BJ (cell line): Measurements from ENCODE around the gene GPN2. TPM values are rescaled to one million over a fixed set of nuclear protein-coding genes. Genes with fewer than 3 reads are reported as not detected.
A peak's percentile ranks its signal among the peaks of the same experiment; 100 is the strongest.
"Not testable (repeated sequence)": the region's sequence is repeated elsewhere in the genome, so short reads cannot be mapped to it uniquely, and the experiment has no call there.

Experiments used
- CTCF ChIA-PET: fragments of 350-600 bp; formaldehyde crosslinking; extraction: SDS; loops from one replicate; lab custom pipeline; 2021; ENCODE audit warnings: antibody characterized with exemption, inconsistent platforms; lab: Yijun Ruan, JAX
- POLR2A ChIA-PET: fragments of 300-600 bp; sonication (Branson Sonifier 250); formaldehyde crosslinking; extraction: SDS; loops from one replicate; lab custom pipeline; 2021; ENCODE audit warnings: antibody characterized with exemption; lab: Charles Lee
- DNase-seq: peaks from one replicate; pipeline ENCODE4 v3.0.0-alpha.2; 2011; ENCODE audit warnings: low read depth
- H3K27me3 ChIP-seq: 2 replicates; pipeline ENCODE4 v1.6.0; 2011; ENCODE audit warnings: low read length; ENCODE audit not compliant: control insufficient read depth, insufficient read depth
- H3K36me3 ChIP-seq: 2 replicates; pipeline ENCODE4 v1.5.1; 2011; ENCODE audit warnings: low read length; ENCODE audit not compliant: control insufficient read depth, insufficient read depth
- H3K4me3 ChIP-seq: 2 replicates; pipeline ENCODE4 v1.5.1; 2011; ENCODE audit warnings: low read depth, mild to moderate bottlenecking, control low read depth, low read length
- polyA plus RNA-seq: library from polyadenylated mRNA; depleted of rRNA; stranded (reverse); fragments of >200 nt; gene quantifications from 2 replicates; pipeline ENCODE4 v1.2.3, GENCODE V29; 2011
- TF ChIP-seq, protein P1 (sequence below): IDR thresholded peaks from 2 replicates; pipeline ENCODE4 v1.5.1; 2011; ENCODE audit warnings: low read depth, mild to moderate bottlenecking, control low read depth, inconsistent platforms, low read length, moderate library complexity; ENCODE audit not compliant: insufficient read depth

Gene GPN2
- polyA plus RNA-seq, 1 experiment: 44.9 TPM

GRCh38 chr1:26852701-26853100 is 37.4 kb downstream of the GPN2 start:
- Histone ChIP-seq H3K4me3 (no peak overlapping the region), H3K36me3 (peaks cover 35% of the 10 kb centered on the region), H3K27me3 (no peaks in the 10 kb centered on the region)
- DNase-seq: no peak
- CTCF ChIA-PET: no interaction called here
- TF ChIP-seq, protein P1, sequence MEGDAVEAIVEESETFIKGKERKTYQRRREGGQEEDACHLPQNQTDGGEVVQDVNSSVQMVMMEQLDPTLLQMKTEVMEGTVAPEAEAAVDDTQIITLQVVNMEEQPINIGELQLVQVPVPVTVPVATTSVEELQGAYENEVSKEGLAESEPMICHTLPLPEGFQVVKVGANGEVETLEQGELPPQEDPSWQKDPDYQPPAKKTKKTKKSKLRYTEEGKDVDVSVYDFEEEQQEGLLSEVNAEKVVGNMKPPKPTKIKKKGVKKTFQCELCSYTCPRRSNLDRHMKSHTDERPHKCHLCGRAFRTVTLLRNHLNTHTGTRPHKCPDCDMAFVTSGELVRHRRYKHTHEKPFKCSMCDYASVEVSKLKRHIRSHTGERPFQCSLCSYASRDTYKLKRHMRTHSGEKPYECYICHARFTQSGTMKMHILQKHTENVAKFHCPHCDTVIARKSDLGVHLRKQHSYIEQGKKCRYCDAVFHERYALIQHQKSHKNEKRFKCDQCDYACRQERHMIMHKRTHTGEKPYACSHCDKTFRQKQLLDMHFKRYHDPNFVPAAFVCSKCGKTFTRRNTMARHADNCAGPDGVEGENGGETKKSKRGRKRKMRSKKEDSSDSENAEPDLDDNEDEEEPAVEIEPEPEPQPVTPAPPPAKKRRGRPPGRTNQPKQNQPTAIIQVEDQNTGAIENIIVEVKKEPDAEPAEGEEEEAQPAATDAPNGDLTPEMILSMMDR: no peak
- POLR2A ChIA-PET: no interaction called here

DNA sequence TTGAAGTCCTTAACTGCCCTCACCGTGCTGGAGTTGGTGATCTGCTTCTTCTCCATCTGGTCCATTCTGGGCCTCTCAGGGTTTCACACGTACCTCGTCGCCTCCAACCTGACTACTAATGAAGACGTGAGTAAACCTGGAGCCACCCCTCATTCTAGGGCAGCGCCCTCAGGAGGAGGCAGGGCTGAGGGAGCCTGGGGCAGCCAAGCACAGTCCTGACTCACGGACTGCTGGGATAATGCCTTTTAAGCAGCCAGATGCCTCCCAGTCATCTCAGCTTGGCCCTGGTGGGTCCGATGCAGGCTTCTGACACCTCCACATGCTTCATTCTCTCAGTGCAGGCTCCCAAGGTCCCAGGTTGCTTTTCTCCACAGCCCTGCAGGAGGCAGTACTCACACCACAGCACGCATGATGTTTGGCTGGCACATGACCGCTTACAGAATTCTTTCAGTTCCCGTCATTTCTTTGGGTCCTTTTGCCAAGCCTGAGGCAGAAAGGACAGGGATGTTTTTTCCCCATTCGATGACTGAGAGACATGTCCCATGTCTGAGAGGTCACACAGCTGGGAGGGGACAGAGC is 38.9 kb downstream of the GPN2 start:
- ChIA-PET POLR2A (no interaction called here), CTCF (interaction anchor here (0.8 to 1.5 kb wide), 4 partner anchors 10 to 30 kb away, joined by 3 to 10 read pairs (median 4); no protein-coding TSS in a partner anchor)
- TF ChIP-seq, protein P1: 0 out of 2 replicates have a peak, but pooled peaks have one; percentile 5
- Histone ChIP-seq H3K4me3 (no peak overlapping the region), H3K27me3 (no peaks in the 10 kb centered on the region), H3K36me3 (peaks cover 34% of the 10 kb centered on the region)
- DNase-seq: no peak

GRCh38 chr1:26848941-26849774 is 40.9 kb downstream of the GPN2 start:
- DNase-seq: no peak
- ChIA-PET CTCF (interaction anchor here (1.0 to 2.7 kb wide), 10 partner anchors 10 to 250 kb away, joined by 3 to 13 read pairs (median 4); partner anchors contain the start of gene GPN2), POLR2A (no interaction called here)
- Histone ChIP-seq H3K36me3 (peaks cover 28% of the 10 kb centered on the region), H3K4me3 (no peak overlapping the region), H3K27me3 (no peaks in the 10 kb centered on the region)
- TF ChIP-seq, protein P1: no peak

DNA sequence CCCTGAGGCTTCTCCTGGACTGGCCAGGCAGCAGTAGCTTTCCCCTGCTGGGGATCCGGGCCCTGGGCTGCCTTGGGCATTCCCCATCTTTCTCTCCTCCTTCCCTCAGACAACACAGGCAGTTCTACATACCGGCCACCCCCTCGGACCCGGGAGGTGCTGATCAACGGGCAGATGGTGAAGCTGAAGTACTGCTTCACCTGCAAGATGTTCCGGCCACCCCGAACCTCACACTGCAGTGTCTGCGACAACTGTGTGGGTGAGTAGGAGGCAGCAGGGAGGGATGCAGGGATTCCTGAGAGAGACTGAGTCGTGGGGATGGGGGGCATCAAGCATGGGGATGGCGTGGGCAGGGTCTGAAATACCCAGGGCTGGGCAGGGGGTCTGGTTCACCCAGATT is 41.6 kb downstream of the GPN2 start:
- Histone ChIP-seq H3K36me3 (peaks cover 24% of the 10 kb centered on the region), H3K27me3 (no peaks in the 10 kb centered on the region), H3K4me3 (no peak overlapping the region)
- ChIA-PET CTCF (interaction anchor here (1.0 to 2.7 kb wide), 8 partner anchors 10 to 249 kb away, joined by 3 to 13 read pairs (median 4); no protein-coding TSS in a partner anchor), POLR2A (no interaction called here)
- TF ChIP-seq, protein P1: no peak
- no peak for DNase-seq

- POLR2A ChIA-PET, H3K27me3 ChIP-seq, H3K4me3 ChIP-seq, DNase-seq: not testable (repeated sequence)
- CTCF ChIA-PET: interaction anchor here (0.6 to 2.7 kb wide), 6 partner anchors 11 to 359 kb away, joined by 3 to 13 read pairs (median 3); no protein-coding TSS in a partner anchor
- H3K36me3 ChIP-seq: peaks cover 24% of the 10 kb centered on the region
Observed at GRCh38 chr1:26847826-26848225, 42.3 kb downstream of the GPN2 start.
